Psoas muscle (tissue), 8 donors: ENCODE measurements around the gene ZDHHC3. TPM values are rescaled to one million over a fixed set of nuclear protein-coding genes. Genes with fewer than 3 reads are reported as not detected.

ENCODE experiments used
- ATAC-seq, 4 donors: fragments of 200-7000 bp; cut with Tn5 transposase; one replicate each; pipeline ENCODE4 v1.9.1; 2020; ENCODE audit warnings: moderate library complexity in 3 of 4, mild to moderate bottlenecking in 2 of 4
- DNase-seq, 2 donors: peaks; one replicate each; pipeline ENCODE4 v3.0.0-alpha.2; 2020
- H3K27ac ChIP-seq: fragments of 200-600 bp; one replicate; pipeline ENCODE4 v1.8.0; 2022
- H3K27me3 ChIP-seq, 3 donors: fragments of 200-600 bp in 1 of 3; one replicate each; pipeline versions ENCODE4 v1.6.1 to v1.8.0; 2013 to 2022; ENCODE audit warnings: low read length in 2 of 3, mild to moderate bottlenecking in 2 of 3, moderate library complexity in 1 of 3; ENCODE audit not compliant: insufficient read depth in 3 of 3
- H3K36me3 ChIP-seq, 2 donors: fragments of 200-600 bp in 1 of 2; one replicate each; pipeline versions ENCODE4 v1.6.1 to v1.8.0; 2013 to 2022; ENCODE audit warnings: low read depth in 1 of 2, mild to moderate bottlenecking in 1 of 2, moderate library complexity in 1 of 2; ENCODE audit not compliant: insufficient read depth in 1 of 2
- H3K4me1 ChIP-seq: fragments of 200-600 bp; one replicate; pipeline ENCODE4 v1.8.0; 2022
- H3K4me3 ChIP-seq: fragments of 200-600 bp; one replicate; pipeline ENCODE4 v1.8.0; 2022; ENCODE audit warnings: mild to moderate bottlenecking
- H3K9me3 ChIP-seq: fragments of 200-600 bp; one replicate; pipeline ENCODE4 v1.8.0; 2022
- CTCF ChIP-seq: fragments of 200-600 bp; IDR thresholded peaks from one replicate; pipeline ENCODE4 v1.8.0; 2022; ENCODE audit warnings: antibody characterized with exemption
- WGBS, 3 donors: extraction: QIAGEN DNeasy Blood & Tissue Kit; methylation state at CpG; one replicate each; pipeline versions ENCODE4 v1.1.6 to v1.1.7; 2013; 5-methylcytosine and 5-hydroxymethylcytosine counted together
- intact Hi-C, 2 donors: fragments of 100-400 bp; cut with DNase I; formaldehyde crosslinking; loops; one replicate each; pipeline versions ENCODE4 v1.11.0 to v1.14.2; 2022
- polyA plus RNA-seq, 3 donors: library from polyadenylated mRNA; stranded (reverse); fragments of 200-250 nt; gene quantifications; one replicate each; pipeline ENCODE4 v1.2.3, GENCODE V29; 2013
- total RNA-seq, 4 donors: library from RNA; stranded (reverse); fragmentation: NEBNext Ultra II Directional in 2 of 4; extraction: Animal tissue kit (Norgen Biotek cat#: 25700) in 2 of 4; gene quantifications; one replicate each; pipeline versions ENCODE4 v1.2.1 to v1.2.4, GENCODE V29; 2021 to 2023
- donor health status: healthy with polysubstance abuse.
- donor health status: DM: no; HTN: no; CAD: no; lungs with moderate emphysema.
- donor health status: Bipolar disorder and iron deficiency.
- donor health status: healthy.
- donor health status: DM: yes; HTN: yes; CAD: no.
- donor health status: DM: no; HTN: no; CAD: no.
- donor health status: DM: no; HTN: no; CAD: no.
- donor health status: DM: yes; HTN: yes; CAD: no.

The ZDHHC3 gene
- total and polyA plus RNA-seq, 7 donors, result 22.2 to 58.3 (median 40.8) TPM

GRCh38 chr3:44984335-44984734 is 8.4 kb upstream of the ZDHHC3 start:
- Histone ChIP-seq H3K27me3 (no peaks in the 10 kb centered on the region), H3K9me3 (no peaks in the 10 kb centered on the region), H3K27ac (no peak overlapping the region), H3K4me3 (no peak overlapping the region), H3K4me1 (peaks cover 19% of the 10 kb centered on the region), H3K36me3 (peaks cover 0 to 2% of the 10 kb centered on the region in 2 donors)
- ATAC-seq (no peak), DNase-seq (no peak)
- 96 to 100% (median 97%) methylated on average over 2 of the region's 2 CpGs for WGBS, 3 donors
- no peak for TF ChIP-seq CTCF
- intact Hi-C loops, result no loop called here

- Histone ChIP-seq H3K36me3 (no peaks in the 10 kb centered on the region), H3K9me3 (no peaks in the 10 kb centered on the region), H3K27me3 (no peaks in the 10 kb centered on the region), H3K27ac (no peak overlapping the region), H3K4me1 (peaks cover 25% of the 10 kb centered on the region), H3K4me3 (no peak overlapping the region)
- WGBS, 3 donors, result 24 to 31% (median 26%) methylated on average over 1 of the region's 1 CpG
- no peak for TF ChIP-seq CTCF
- intact Hi-C loops, result no loop called here
- peak; percentile 36 to 76 (median 72) for ATAC-seq
- DNase-seq, result no peak
Observed at GRCh38 chr3:44983484-44983941, 7.5 kb upstream of the ZDHHC3 start.

- H3K4me1 ChIP-seq, result peaks cover 32% of the 10 kb centered on the region
- H3K9me3 ChIP-seq, result no peaks in the 10 kb centered on the region
- DNase-seq, result no peak
- peak in 1 of 4 donors; percentile 6 for ATAC-seq
- intact Hi-C loops, result no loop called here
- 83 to 90% (median 90%) methylated on average over 3 of the region's 3 CpGs for WGBS, 3 donors
- H3K27ac ChIP-seq, result peak overlapping the region; percentile 14
- no peaks in the 10 kb centered on the region for H3K27me3 ChIP-seq
- no peak overlapping the region for H3K4me3 ChIP-seq
- no peaks in the 10 kb centered on the region for H3K36me3 ChIP-seq
- no peak for TF ChIP-seq CTCF
Observed at GRCh38 chr3:44982817-44983216, 6.8 kb upstream of the ZDHHC3 start.

DNA sequence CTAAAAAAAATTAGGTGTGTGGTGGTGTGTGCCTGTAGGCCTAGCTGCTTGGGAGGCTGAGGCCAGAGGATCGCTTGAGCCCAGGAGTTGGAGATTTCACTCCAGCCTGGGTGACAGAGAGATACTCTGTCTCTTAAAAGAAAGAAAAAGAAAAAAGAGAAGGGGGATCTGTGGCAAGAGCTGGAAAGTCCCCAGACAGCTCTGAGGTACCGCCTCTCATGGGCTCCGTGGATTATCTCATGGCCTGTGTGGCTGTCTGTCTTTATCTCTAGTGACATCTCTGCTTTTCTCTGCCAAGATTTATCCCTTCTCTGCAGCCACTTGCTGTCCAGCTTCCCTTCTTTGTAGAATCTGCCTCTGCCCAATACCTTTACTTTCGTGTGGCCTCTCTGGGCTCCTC is 5.8 kb upstream of the ZDHHC3 start:
- TF ChIP-seq CTCF, result no peak
- ATAC-seq (no peak), DNase-seq (no peak)
- no peaks in the 10 kb centered on the region for H3K27me3 ChIP-seq
- no peaks in the 10 kb centered on the region for H3K36me3 ChIP-seq
- H3K4me1 ChIP-seq, result peaks cover 42% of the 10 kb centered on the region
- intact Hi-C loops, result no loop called here
- H3K27ac ChIP-seq, result no peak overlapping the region
- WGBS, 3 donors, result 73 to 87% (median 74%) methylated on average over 4 of the region's 4 CpGs
- H3K9me3 ChIP-seq, result no peaks in the 10 kb centered on the region
- no peak overlapping the region for H3K4me3 ChIP-seq

DNA sequence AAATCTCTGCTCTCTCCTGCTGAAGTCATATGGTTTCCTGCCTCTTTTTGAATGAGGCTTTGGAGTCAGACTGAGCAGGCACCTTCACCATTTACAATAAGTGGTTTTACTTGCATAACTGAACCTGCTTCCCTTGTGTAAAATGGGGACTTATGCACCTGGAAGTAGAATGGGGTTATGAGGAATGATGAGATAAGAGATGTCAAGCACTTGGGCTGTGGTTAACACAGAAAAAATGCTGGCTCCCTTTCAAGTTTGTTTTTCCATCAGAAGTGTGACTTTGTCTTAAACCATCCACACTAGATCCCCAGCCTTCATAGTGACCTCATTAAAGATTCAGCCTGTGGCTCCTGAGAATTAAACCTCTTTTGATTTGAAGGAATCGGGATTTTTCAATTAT is 5.2 kb upstream of the ZDHHC3 start:
- WGBS, 3 donors, result 92 to 100% (median 96%) methylated on average over 1 of the region's 1 CpG
- no peak for TF ChIP-seq CTCF
- Histone ChIP-seq H3K27ac (no peak overlapping the region), H3K4me1 (peaks cover 42% of the 10 kb centered on the region), H3K27me3 (no peaks in the 10 kb centered on the region), H3K36me3 (no peaks in the 10 kb centered on the region), H3K9me3 (no peaks in the 10 kb centered on the region), H3K4me3 (no peak overlapping the region)
- intact Hi-C loops, result no loop called here
- ATAC-seq (no peak), DNase-seq (no peak)
